Ovary (tissue), 9 donors: ENCODE results near the gene FOXI3. TPM values are rescaled to one million over a fixed set of nuclear protein-coding genes. Genes with fewer than 3 reads are reported as not detected.
"Not testable (repeated sequence)": the region's sequence is repeated elsewhere in the genome, so short reads cannot be mapped to it uniquely, and the experiment has no call there.

Experiments used
- DNase-seq, 5 donors: peaks; one replicate each; pipeline ENCODE4 v3.0.0-alpha.2; 2019 to 2020
- H3K27ac ChIP-seq, 2 donors: fragments of 200-600 bp; one replicate each; pipeline versions ENCODE4 v1.5.1 to v1.8.0; 2019 to 2022
- H3K27me3 ChIP-seq: fragments of 200-600 bp; one replicate; pipeline ENCODE4 v1.8.0; 2022
- H3K36me3 ChIP-seq: fragments of 200-600 bp; sonication (generic); one replicate; pipeline ENCODE4 v1.5.1; 2019
- H3K4me1 ChIP-seq: one replicate; pipeline ENCODE4 v1.8.1; 2013; ENCODE audit warnings: mild to moderate bottlenecking, moderate library complexity; ENCODE audit not compliant: insufficient read depth
- H3K4me3 ChIP-seq: fragments of 200-600 bp; sonication (generic); one replicate; pipeline ENCODE4 v1.5.1; 2017
- H3K9me3 ChIP-seq, 2 donors: fragments of 200-600 bp in 1 of 2; sonication (generic) in 1 of 2; one replicate each; pipeline versions ENCODE4 v1.5.1 to v1.8.1; 2013 to 2019; ENCODE audit warnings: mild to moderate bottlenecking in 1 of 2, moderate library complexity in 1 of 2
- EP300 ChIP-seq: sonication (generic); formaldehyde crosslinking; IDR thresholded peaks from one replicate; pipeline ENCODE4 v1.6.1; 2017; ENCODE audit warnings: antibody characterized with exemption
- POLR2A ChIP-seq: fragments of 450-650 bp; IDR thresholded peaks from one replicate; pipeline ENCODE4 v1.6.1; 2017; ENCODE audit warnings: antibody characterized with exemption, mild to moderate bottlenecking, moderate library complexity
- WGBS, 3 donors: extraction: QIAGEN DNeasy Blood & Tissue Kit in 1 of 3; methylation state at CpG; one replicate each; pipeline versions ENCODE4 v1.1.5 to v1.1.7; 2013 to 2017; 5-methylcytosine and 5-hydroxymethylcytosine counted together
- intact Hi-C, 4 donors: fragments of 100-400 bp; cut with DNase I; formaldehyde crosslinking; loops; one replicate each; pipeline versions ENCODE4 v1.11.0 to v1.15.1; 2022 to 2023
- polyA plus RNA-seq, 2 donors: library from polyadenylated mRNA; stranded (reverse); fragments of 200-250 nt in 1 of 2; fragments of 350-450 nt in 1 of 2; fragmentation: Illumina TruSeq in 1 of 2; extraction: RNeasy Lipid Tissue Mini Kit (QIAGEN cat#74804) in 1 of 2; gene quantifications; one replicate each; pipeline ENCODE4 v1.2.3, GENCODE V29; 2013 to 2014
- total RNA-seq, 7 donors: library from RNA; depleted of rRNA in 2 of 7; stranded (reverse); fragments of >200 nt in 2 of 7; fragmentation: NEBNext Ultra II Directional in 3 of 7; extraction: Animal tissue kit (Norgen Biotek cat#: 25700) in 3 of 7; gene quantifications; one replicate each; pipeline versions ENCODE4 v1.1.0 to v1.2.4, GENCODE V29; 2016 to 2023
- TF ChIP-seq, protein P1 (sequence below), 3 donors: fragments of 450-650 bp in 2 of 3; fragments of 200-600 bp in 1 of 3; IDR thresholded peaks; one replicate each; pipeline versions ENCODE4 v1.5.1 to v1.8.0; 2016 to 2022; ENCODE audit warnings: antibody characterized with exemption in 3 of 3, mild to moderate bottlenecking in 1 of 3
- donor health status: DM: no; HTN: no; CAD: no; lungs with moderate emphysema.
- donor health status: DM: no; HTN: no; CAD: no.
- donor health status: Bipolar disorder and iron deficiency.
- donor health status: DM: yes; HTN: yes; CAD: no.
- donor health status: DM: no; HTN: no; CAD: no.
- donor health status: DM: yes; HTN: yes; CAD: no.

FOXI3 gene
- total and polyA plus RNA-seq, 9 donors = not detected

DNA sequence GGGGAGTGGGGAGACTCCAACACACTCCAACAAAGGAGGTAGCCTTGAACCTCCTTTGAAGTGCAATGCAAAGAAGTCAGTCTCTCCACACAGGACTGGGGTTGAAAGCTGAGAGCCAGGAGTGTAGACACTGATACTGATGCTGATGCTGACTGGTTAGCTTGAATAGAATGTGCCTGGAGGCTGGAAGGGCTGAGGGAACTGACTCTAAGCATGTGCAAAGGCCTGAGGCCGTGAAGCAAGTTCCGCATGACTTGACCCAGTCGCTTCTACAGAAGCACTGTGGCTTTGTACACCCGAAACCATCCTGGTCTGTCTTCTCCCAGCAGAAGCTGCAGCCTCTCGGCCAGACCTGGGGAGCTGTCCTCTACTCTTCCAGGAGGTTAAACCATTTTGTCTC is 10.4 kb downstream of the FOXI3 start:
- intact Hi-C loops = no loop called here
- H3K27me3 ChIP-seq = no peaks in the 10 kb centered on the region
- no peak for TF ChIP-seq POLR2A
- TF ChIP-seq, protein P1, sequence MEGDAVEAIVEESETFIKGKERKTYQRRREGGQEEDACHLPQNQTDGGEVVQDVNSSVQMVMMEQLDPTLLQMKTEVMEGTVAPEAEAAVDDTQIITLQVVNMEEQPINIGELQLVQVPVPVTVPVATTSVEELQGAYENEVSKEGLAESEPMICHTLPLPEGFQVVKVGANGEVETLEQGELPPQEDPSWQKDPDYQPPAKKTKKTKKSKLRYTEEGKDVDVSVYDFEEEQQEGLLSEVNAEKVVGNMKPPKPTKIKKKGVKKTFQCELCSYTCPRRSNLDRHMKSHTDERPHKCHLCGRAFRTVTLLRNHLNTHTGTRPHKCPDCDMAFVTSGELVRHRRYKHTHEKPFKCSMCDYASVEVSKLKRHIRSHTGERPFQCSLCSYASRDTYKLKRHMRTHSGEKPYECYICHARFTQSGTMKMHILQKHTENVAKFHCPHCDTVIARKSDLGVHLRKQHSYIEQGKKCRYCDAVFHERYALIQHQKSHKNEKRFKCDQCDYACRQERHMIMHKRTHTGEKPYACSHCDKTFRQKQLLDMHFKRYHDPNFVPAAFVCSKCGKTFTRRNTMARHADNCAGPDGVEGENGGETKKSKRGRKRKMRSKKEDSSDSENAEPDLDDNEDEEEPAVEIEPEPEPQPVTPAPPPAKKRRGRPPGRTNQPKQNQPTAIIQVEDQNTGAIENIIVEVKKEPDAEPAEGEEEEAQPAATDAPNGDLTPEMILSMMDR (IDR thresholded peaks at IDR 0.05) = no peak
- no peak for TF ChIP-seq EP300
- no peaks in the 10 kb centered on the region for H3K9me3 ChIP-seq
- no peaks in the 10 kb centered on the region for H3K36me3 ChIP-seq
- H3K27ac ChIP-seq = no peak overlapping the region
- WGBS, 3 donors = 74 to 82% (median 74%) methylated on average over 5 of the region's 5 CpGs
- DNase-seq = no peak
- no peak overlapping the region for H3K4me3 ChIP-seq
- H3K4me1 ChIP-seq = no peaks in the 10 kb centered on the region

DNA sequence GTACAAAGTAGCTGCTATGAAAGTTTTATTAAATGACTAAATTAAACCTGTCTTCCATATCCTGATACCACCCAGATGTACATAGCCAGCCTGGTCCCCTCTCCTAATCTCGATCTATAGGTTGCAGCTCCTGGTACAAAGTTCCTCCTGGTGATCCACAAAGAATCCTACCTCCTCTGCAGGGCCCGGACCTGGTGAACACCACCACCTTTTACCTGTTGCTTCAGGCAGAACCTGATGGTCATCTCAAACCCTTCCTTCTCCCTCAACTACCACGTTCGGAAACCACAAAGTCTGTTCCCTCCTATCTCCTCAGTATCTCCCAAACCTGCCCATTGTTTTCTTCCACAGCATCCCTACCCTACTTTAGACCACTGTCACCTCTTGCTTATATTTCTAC is 15.5 kb downstream of the FOXI3 start:
- H3K27ac ChIP-seq = no peak overlapping the region
- H3K27me3 ChIP-seq = no peaks in the 10 kb centered on the region
- 75 to 80% (median 79%) methylated on average over 4 of the region's 4 CpGs for WGBS, 3 donors
- TF ChIP-seq POLR2A (no peak), EP300 (no peak)
- TF ChIP-seq, protein P1 (IDR thresholded peaks at IDR 0.05) = no peak
- peaks cover 0 to 5% of the 10 kb centered on the region in 2 donors for H3K9me3 ChIP-seq
- intact Hi-C loops = no loop called here
- H3K4me3 ChIP-seq = no peak overlapping the region
- DNase-seq = no peak
- no peaks in the 10 kb centered on the region for H3K4me1 ChIP-seq
- no peaks in the 10 kb centered on the region for H3K36me3 ChIP-seq

DNA sequence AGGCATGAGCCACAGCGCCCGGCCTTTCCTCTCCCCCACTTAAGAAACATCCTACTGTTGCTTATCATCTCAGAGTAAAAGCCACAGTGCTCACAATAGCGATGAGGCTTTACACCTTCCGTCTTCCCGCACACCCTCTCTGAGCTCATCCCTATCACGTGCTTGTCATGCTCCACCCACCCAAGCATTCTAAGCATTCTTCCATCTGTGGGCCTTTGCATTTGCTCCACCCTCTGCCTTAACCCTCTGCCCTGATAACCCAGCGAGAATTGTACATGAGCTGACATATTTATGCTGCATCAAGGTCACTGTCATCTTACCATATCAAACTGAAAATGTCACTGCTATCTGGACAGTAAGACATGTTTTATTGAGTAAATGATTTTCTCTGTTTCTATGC is 22.6 kb downstream of the FOXI3 start:
- H3K36me3 ChIP-seq = no peaks in the 10 kb centered on the region
- H3K27ac ChIP-seq = no peak overlapping the region
- no peaks in the 10 kb centered on the region for H3K27me3 ChIP-seq
- no peak for DNase-seq
- H3K4me1 ChIP-seq = no peaks in the 10 kb centered on the region
- WGBS, 3 donors = 74 to 82% (median 79%) methylated on average over 7 of the region's 7 CpGs
- TF ChIP-seq POLR2A (no peak), EP300 (no peak)
- TF ChIP-seq, protein P1 (IDR thresholded peaks at IDR 0.05) = no peak
- peaks cover 0 to 5% of the 10 kb centered on the region in 2 donors for H3K9me3 ChIP-seq
- no peak overlapping the region for H3K4me3 ChIP-seq
- intact Hi-C loops = no loop called here

DNA sequence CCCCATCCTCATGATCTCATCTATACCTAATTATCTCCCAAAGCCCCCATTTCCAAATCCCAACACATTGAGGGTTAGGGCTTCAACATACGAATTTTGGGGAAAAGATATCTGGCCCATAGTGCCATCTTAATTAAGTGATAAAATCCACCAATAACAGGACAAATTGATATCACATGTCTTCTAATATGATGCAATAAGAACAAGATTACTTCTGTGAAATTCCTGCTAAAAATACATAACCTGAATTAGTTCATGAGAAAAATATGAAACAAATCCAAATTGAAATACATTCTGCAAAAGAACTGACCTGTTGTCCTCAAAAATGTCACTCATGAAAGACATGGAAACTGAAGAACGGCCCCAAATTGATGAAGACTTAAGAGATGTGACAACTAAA is 28.8 kb downstream of the FOXI3 start:
- intact Hi-C loops = no loop called here
- Histone ChIP-seq H3K9me3 (no peaks in the 10 kb centered on the region), H3K27ac (no peak overlapping the region), H3K4me1 (no peaks in the 10 kb centered on the region), H3K36me3 (no peaks in the 10 kb centered on the region), H3K27me3 (no peaks in the 10 kb centered on the region), H3K4me3 (no peak overlapping the region)
- DNase-seq = no peak
- WGBS, 3 donors = 58 to 69% (median 65%) methylated on average over 2 of the region's 2 CpGs
- TF ChIP-seq EP300 (no peak), POLR2A (no peak)
- TF ChIP-seq, protein P1 (IDR thresholded peaks at IDR 0.05) = no peak

DNA sequence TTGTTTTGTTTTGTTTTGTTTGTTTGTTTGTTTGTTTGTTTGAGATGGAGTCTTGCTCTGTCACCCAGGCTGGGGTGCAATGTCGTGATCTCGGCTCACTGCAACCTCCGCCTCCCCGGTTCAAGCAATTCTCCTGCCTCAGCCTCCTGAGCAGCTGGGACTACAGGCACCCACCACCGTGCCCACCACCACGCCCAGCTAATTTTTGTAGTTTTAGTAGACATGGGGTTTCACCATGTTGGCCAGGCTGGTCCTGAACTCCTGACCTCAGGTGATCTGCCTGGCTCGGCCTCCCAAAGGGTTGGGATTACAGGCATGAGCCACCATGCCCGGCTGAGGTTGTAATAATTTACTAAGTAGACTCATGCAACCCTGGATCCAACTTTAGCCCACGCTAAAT is 33.4 kb downstream of the FOXI3 start:
- H3K36me3 ChIP-seq, intact Hi-C loops, H3K4me3 ChIP-seq, H3K9me3 ChIP-seq, DNase-seq, H3K27me3 ChIP-seq, H3K27ac ChIP-seq, H3K4me1 ChIP-seq: not testable (repeated sequence)
- WGBS, 3 donors = 82 to 90% (median 88%) methylated on average over 9 of the region's 9 CpGs
